HG03097 (cell line): ENCODE data around the gene CHRNA3.

Experiments used
- ATAC-seq: cut with Tn5 transposase; IDR thresholded peaks from one replicate; pipeline ENCODE4 v1.9.1; 2021; ENCODE audit not compliant: unreplicated experiment, low FRiP score

Gene CHRNA3

GRCh38 chr15:78637776-78638435 is 17.1 kb upstream of the CHRNA3 start:
- ATAC-seq = no peak

DNA sequence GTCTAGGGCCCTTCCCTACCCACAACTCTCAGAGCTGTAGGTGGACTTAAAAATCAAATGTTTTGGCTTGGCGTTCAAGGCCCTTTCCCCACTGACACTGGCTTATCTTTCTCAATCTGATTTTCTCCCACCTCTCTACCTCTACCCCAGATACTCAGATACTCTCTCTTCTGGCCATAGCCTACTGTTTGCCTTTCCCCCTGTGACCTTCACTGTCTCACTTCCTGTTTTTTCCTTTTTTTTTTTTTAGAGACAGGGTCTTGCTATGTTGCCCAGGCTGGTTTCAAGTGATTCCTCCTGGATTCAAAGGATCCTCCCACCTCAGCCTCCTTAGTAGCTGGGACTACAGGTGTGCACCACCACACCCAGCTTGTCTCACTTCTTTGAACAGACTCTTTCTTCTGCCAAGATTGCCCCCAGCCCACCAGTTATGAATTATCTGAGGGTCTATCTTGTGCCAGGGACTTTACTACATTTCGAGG is 15.6 kb upstream of the CHRNA3 start:
- ATAC-seq = no peak

GRCh38 chr15:78635346-78635745 is 14.6 kb upstream of the CHRNA3 start:
- no peak for ATAC-seq

GRCh38 chr15:78634210-78635145 is 13.7 kb upstream of the CHRNA3 start:
- ATAC-seq = no peak

DNA sequence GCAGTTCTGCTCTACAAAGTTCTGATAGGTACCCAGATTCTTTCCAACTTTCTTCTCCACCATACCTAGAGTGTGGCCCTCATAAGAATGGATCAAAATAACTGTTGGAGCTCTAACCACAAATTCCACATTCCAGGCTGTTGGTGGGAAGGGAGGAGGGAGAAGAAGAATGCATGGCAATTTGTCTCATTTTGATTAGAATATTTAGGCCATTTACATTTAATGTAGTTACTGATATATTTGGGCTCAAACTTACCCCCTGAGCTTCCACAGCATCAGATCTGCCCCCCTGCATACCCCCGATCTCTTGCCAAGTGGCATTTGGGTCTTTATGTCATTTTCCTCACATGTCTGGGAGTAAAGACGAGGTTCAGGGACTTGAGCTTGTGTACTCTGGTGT is 12.6 kb upstream of the CHRNA3 start:
- no peak for ATAC-seq

DNA sequence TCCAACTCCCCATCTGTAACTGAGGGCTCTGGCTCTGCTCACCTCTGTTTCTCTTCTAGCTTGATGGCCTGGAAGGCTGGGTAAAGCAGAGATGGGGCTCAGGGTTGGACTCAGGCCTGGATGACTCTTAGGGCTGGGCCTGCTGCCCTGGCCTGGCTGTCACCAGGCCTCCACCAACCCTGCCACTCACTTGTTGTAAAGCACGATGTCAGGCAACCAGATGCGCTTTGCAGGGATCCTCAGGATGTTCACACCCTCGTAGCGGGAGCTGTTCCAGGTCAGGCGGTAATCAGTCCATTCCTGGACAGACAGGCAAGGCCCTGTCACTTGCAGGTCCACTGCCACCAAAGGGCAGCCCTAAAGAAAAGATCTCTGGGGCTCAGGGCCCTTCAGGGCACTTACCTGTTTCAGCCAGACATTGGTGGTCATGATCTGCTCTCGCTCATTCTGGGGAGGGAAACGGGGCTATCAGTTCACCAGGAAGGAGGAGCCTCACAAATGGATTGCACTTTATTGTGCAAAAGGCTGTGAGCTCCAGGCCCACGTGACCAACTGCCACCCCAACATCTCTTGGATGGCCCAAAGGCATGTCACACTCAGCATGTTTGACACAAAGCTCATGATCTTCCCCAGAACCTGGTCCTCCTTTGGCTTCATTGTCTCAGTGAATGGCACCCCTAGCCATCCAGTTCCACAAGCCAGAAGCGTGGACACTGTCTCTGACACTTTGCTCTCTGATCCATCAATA is 10.3 kb upstream of the CHRNA3 start:
- no peak for ATAC-seq

DNA sequence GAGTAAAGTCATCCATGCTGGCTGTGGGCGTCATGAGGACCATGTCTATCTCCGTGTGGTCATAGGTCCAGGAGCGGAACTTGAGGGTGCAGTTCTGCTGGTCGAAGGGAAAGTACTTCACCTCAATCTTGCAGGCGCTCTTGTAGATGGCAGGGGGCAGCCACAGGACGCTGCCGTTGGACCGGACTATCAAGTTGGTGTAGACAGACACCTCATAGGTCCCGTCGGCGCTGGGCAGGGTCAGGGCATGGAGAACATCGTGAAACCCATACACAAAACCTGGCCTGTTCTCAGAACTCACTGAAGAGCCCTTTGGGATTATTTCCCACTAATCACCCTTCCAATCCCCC is 8.9 kb upstream of the CHRNA3 start:
- ATAC-seq = no peak

- no peak for ATAC-seq
Observed at GRCh38 chr15:78629031-78629715, 8.4 kb upstream of the CHRNA3 start.

DNA sequence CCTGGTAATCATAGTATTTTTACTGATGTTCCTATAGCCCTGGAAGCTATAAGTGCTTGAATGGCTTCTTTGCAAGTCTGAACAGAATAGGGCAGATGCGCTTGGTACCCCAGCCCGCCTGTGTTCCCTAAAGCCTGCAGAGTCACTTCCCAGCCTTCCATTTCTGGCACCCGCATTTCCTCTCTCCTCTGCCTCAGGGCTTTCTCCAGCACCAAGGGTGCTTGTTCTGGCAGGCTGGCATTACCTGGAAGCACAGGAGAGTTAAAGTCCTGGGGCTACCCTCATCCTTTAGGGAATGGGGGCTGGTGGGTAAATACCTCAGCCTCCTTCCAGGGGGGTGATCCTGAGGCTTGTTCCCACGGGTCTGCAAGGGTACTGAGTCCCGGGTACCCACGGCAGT is 7.4 kb upstream of the CHRNA3 start:
- ATAC-seq = no peak

DNA sequence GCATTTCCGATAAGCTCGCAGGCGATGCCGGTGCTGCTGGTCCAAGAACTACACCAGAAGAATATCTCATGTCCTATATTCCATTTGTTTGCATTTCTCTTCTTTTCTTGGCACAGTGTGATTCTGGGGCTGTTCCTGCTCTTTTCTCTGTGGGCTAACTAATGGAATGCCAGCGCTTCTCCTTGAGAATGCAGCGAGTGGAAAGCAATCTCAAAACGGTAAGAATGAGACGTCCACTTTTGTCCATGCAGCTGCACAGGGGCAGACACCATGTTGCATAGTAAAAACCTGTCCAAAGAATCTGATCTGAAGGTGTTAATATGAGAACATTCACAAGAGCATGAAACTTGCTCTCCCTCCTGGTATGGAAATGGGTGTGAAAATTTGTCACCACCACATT is 6.6 kb upstream of the CHRNA3 start:
- ATAC-seq = no peak

DNA sequence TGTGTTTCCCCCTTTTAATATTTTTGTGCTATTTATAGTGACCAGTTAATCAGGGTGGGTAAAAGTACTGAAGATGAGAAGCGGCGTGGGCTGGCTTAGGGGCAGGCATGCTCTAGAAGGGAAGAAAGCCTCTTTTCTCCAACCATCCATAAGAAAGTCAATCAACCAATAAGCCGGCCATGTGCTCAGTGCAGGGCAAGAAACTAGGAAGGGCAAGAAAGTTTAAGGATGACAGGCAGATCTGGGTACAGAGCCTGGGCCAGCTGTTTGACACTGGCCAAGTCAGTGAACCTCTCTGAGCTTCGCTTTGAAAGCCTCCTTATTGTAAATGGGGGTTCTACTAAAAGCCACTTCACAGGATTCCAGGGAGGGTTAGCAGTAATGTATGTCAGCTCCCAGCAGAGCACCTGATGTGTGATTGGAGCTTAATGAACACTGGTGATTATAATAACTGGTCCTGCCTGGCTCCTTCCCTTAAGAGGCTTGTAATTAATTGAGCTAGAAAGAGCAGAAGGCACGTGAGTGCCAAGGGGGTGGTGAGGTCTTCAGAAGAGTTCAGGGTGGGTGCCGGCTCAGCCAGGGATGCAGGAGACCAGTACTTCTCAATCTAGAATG is 5.7 kb upstream of the CHRNA3 start:
- ATAC-seq = no peak

DNA sequence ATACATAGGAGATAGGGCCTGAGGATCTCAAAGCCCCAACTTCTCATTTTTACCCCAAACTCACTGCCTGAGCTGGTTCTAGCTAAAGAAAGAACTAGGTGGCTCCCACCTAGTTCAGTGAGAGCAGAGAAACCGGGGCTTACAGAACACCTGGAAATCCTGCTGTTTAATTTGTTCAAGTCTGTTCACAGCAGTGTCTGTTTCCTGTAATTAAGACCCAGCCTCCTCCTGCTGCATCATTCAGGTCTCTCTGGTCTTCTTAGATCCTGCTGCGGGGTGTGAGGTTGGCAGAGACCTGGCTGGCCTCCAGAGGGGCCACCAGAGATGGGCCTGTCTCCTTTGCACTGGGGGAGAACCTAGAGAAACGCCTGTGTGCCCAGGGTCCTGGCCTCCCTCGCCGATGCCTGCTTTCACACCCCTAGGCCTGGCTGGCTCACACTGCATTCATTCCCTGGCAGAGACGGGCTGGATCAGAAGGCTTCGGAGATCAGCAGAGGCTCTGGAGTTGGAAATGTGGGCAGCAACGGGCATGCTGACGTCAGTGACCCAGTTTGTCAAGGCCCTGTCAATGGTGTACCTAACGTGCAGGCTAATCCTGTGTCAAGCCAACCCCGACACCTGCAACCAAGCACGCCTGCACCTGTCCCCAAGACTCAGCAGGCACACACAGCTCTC is 4.9 kb upstream of the CHRNA3 start:
- ATAC-seq = no peak

GRCh38 chr15:78624651-78625590 is 4.1 kb upstream of the CHRNA3 start:
- no peak for ATAC-seq

GRCh38 chr15:78623786-78624497 is 3.1 kb upstream of the CHRNA3 start:
- no peak for ATAC-seq

DNA sequence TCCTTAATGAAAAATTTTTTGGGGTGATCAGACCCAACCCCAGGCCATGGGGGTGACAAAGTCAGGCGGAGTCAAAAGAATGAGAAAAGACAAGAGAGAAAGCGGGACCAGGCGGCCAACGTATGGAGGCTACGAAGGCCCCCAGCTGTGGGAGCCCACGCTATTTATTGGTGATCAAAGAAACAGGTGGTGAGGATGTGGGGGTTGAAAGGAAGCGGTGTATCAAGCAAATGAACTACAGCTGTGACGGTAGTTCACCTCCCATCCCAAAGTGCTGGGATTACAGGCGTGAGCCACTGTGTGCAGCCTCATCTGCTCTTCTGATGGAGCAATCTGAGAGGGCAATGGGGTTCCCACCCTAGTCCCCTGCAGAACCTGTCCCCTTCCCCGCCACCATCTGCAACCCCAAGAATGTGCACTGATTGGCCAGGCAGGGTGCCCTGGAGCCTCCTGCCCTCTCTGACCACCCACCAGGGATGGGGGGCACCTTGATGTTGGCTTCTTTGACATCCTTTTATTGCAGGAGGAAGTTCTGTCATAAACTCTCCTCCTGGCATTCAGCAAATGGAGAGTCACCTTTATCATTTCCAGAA is 1.1 kb upstream of the CHRNA3 start:
- ATAC-seq = no peak

GRCh38 chr15:78620021-78620526 is 722 bp downstream of the CHRNA3 start:
- no peak for ATAC-seq
